Ovary (tissue), 9 donors: Measurements from ENCODE around the gene KCNK4. TPM values are rescaled to one million over a fixed set of nuclear protein-coding genes. Genes with fewer than 3 reads are reported as not detected.
A peak's percentile ranks its signal among the peaks of the same experiment; 100 is the strongest.

ENCODE experiments used
- DNase-seq, 5 donors: peaks; one replicate each; pipeline ENCODE4 v3.0.0-alpha.2; 2019 to 2020
- H3K27ac ChIP-seq, 2 donors: fragments of 200-600 bp; one replicate each; pipeline versions ENCODE4 v1.5.1 to v1.8.0; 2019 to 2022
- H3K27me3 ChIP-seq: fragments of 200-600 bp; one replicate; pipeline ENCODE4 v1.8.0; 2022
- H3K36me3 ChIP-seq: fragments of 200-600 bp; sonication (generic); one replicate; pipeline ENCODE4 v1.5.1; 2019
- H3K4me1 ChIP-seq: one replicate; pipeline ENCODE4 v1.8.1; 2013; ENCODE audit warnings: mild to moderate bottlenecking, moderate library complexity; ENCODE audit not compliant: insufficient read depth
- H3K4me3 ChIP-seq: fragments of 200-600 bp; sonication (generic); one replicate; pipeline ENCODE4 v1.5.1; 2017
- H3K9me3 ChIP-seq, 2 donors: fragments of 200-600 bp in 1 of 2; sonication (generic) in 1 of 2; one replicate each; pipeline versions ENCODE4 v1.5.1 to v1.8.1; 2013 to 2019; ENCODE audit warnings: mild to moderate bottlenecking in 1 of 2, moderate library complexity in 1 of 2
- CTCF ChIP-seq, 3 donors: fragments of 450-650 bp in 2 of 3; fragments of 200-600 bp in 1 of 3; IDR thresholded peaks; one replicate each; pipeline versions ENCODE4 v1.5.1 to v1.8.0; 2016 to 2022; ENCODE audit warnings: antibody characterized with exemption in 3 of 3, mild to moderate bottlenecking in 1 of 3
- EP300 ChIP-seq: sonication (generic); formaldehyde crosslinking; IDR thresholded peaks from one replicate; pipeline ENCODE4 v1.6.1; 2017; ENCODE audit warnings: antibody characterized with exemption
- POLR2A ChIP-seq: fragments of 450-650 bp; IDR thresholded peaks from one replicate; pipeline ENCODE4 v1.6.1; 2017; ENCODE audit warnings: antibody characterized with exemption, mild to moderate bottlenecking, moderate library complexity
- WGBS, 3 donors: extraction: QIAGEN DNeasy Blood & Tissue Kit in 1 of 3; methylation state at CpG; one replicate each; pipeline versions ENCODE4 v1.1.5 to v1.1.7; 2013 to 2017; 5-methylcytosine and 5-hydroxymethylcytosine counted together
- intact Hi-C, 4 donors: fragments of 100-400 bp; cut with DNase I; formaldehyde crosslinking; loops; one replicate each; pipeline versions ENCODE4 v1.11.0 to v1.15.1; 2022 to 2023
- polyA plus RNA-seq, 2 donors: library from polyadenylated mRNA; stranded (reverse); fragments of 200-250 nt in 1 of 2; fragments of 350-450 nt in 1 of 2; fragmentation: Illumina TruSeq in 1 of 2; extraction: RNeasy Lipid Tissue Mini Kit (QIAGEN cat#74804) in 1 of 2; gene quantifications; one replicate each; pipeline ENCODE4 v1.2.3, GENCODE V29; 2013 to 2014
- total RNA-seq, 7 donors: library from RNA; depleted of rRNA in 2 of 7; stranded (reverse); fragments of >200 nt in 2 of 7; fragmentation: NEBNext Ultra II Directional in 3 of 7; extraction: Animal tissue kit (Norgen Biotek cat#: 25700) in 3 of 7; gene quantifications; one replicate each; pipeline versions ENCODE4 v1.1.0 to v1.2.4, GENCODE V29; 2016 to 2023
- donor health status: DM: no; HTN: no; CAD: no; lungs with moderate emphysema.
- donor health status: DM: no; HTN: no; CAD: no.
- donor health status: Bipolar disorder and iron deficiency.
- donor health status: DM: yes; HTN: yes; CAD: no.
- donor health status: DM: no; HTN: no; CAD: no.
- donor health status: DM: yes; HTN: yes; CAD: no.

Gene KCNK4
- total and polyA plus RNA-seq, 9 donors = not detected

GRCh38 chr11:64286801-64287159 lies 4.3 kb upstream of the KCNK4 start:
- 76 to 88% (median 78%) methylated on average over 9 of the region's 9 CpGs for WGBS, 3 donors
- no peak overlapping the region for H3K4me3 ChIP-seq
- peak in 1 of 5 donors; percentile 16 for DNase-seq
- TF ChIP-seq EP300 (no peak), CTCF (IDR thresholded peaks at IDR 0.05) (no peak)
- intact Hi-C loops = loop anchor here in 1 of 4 donors (10.0 kb wide), 1 partner anchor 1778 kb away; no protein-coding TSS in a partner anchor
- no peak overlapping the region for H3K27ac ChIP-seq
- no peaks in the 10 kb centered on the region for H3K36me3 ChIP-seq
- no peaks in the 10 kb centered on the region for H3K27me3 ChIP-seq
- no peaks in the 10 kb centered on the region for H3K9me3 ChIP-seq
- H3K4me1 ChIP-seq = peaks cover 12% of the 10 kb centered on the region

DNA sequence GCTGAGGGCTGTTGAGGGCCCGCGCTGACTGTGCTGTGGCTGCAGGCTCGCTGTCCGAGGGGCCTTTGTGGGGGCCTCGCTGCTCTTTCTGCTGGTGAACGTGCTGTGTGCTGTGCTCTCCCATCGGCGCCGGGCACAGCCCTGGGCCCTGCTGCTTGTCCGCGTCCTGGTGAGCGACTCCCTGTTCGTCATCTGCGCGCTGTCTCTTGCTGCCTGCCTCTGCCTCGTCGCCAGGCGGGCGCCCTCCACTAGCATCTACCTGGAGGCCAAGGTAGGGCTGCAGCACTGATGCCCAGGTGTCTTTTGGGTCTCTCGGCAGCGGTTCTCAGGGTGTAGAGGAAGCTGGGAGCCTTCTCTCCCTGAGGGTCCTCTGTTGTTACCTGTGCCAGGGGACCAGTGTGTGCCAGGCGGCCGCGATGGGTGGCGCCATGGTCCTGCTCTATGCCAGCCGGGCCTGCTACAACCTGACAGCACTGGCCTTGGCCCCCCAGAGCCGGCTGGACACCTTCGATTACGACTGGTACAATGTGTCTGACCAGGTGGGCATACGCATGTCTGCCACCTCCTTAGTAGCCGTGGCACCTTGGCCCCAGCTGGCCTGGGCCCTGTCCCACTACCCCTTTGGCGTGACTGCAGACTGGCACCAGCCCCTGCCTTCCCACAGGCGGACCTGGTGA lies 3.3 kb upstream of the KCNK4 start:
- peaks cover 15% of the 10 kb centered on the region for H3K4me1 ChIP-seq
- no peak overlapping the region for H3K4me3 ChIP-seq
- TF ChIP-seq POLR2A = no peak
- TF ChIP-seq CTCF (IDR thresholded peaks at IDR 0.05) = no peak
- no peak for TF ChIP-seq EP300
- H3K36me3 ChIP-seq = no peaks in the 10 kb centered on the region
- DNase-seq = peak in 1 of 5 donors; percentile 22
- intact Hi-C loops = loop anchor here in 1 of 4 donors (10.0 kb wide), 1 partner anchor 1777 kb away; no protein-coding TSS in a partner anchor
- 91 to 94% (median 92%) methylated on average over 31 to 33 of the region's 33 CpGs for WGBS, 3 donors
- no peaks in the 10 kb centered on the region for H3K9me3 ChIP-seq
- H3K27ac ChIP-seq = no peak overlapping the region
- H3K27me3 ChIP-seq = no peaks in the 10 kb centered on the region

- TF ChIP-seq POLR2A (no peak), CTCF (IDR thresholded peaks at IDR 0.05) (no peak), EP300 (no peak)
- 84 to 90% (median 87%) methylated on average over 9 of the region's 9 CpGs for WGBS, 3 donors
- Histone ChIP-seq H3K4me3 (no peak overlapping the region), H3K27ac (no peak overlapping the region), H3K9me3 (no peaks in the 10 kb centered on the region), H3K36me3 (no peaks in the 10 kb centered on the region), H3K27me3 (no peaks in the 10 kb centered on the region), H3K4me1 (peaks cover 14% of the 10 kb centered on the region)
- DNase-seq = peak in 1 of 5 donors; percentile 17
- intact Hi-C loops = loop anchor here in 1 of 4 donors (10.0 kb wide), 1 partner anchor 1776 kb away; no protein-coding TSS in a partner anchor
Observed at GRCh38 chr11:64288353-64288750, 2.8 kb upstream of the KCNK4 start.

GRCh38 chr11:64289002-64289564 lies 2.0 kb upstream of the KCNK4 start:
- no peaks in the 10 kb centered on the region for H3K27me3 ChIP-seq
- no peak overlapping the region for H3K27ac ChIP-seq
- H3K4me3 ChIP-seq = no peak overlapping the region
- H3K4me1 ChIP-seq = peaks cover 9% of the 10 kb centered on the region
- intact Hi-C loops = loop anchor here in 1 of 4 donors (10.0 kb wide), 1 partner anchor 1776 kb away; no protein-coding TSS in a partner anchor
- WGBS, 3 donors = 89 to 95% (median 92%) methylated on average over 13 of the region's 13 CpGs
- peak in 1 of 5 donors; percentile 20 for DNase-seq
- no peaks in the 10 kb centered on the region for H3K36me3 ChIP-seq
- no peaks in the 10 kb centered on the region for H3K9me3 ChIP-seq
- no peak for TF ChIP-seq EP300
- no peak for TF ChIP-seq POLR2A
- no peak for TF ChIP-seq CTCF (IDR thresholded peaks at IDR 0.05)
